Activated CD8-positive, alpha-beta memory T cell treated with anti-CD3 and anti-CD28 coated beads, Interleukin-2, amount 10 ng/mL, durations not matched to agents 7 days and 5 days (primary cell): ENCODE data around the gene CMC1. TPM values are rescaled to one million over a fixed set of nuclear protein-coding genes. Genes with fewer than 3 reads are reported as not detected.

Experiments
- total RNA-seq, 2 experiments: library from RNA; stranded (reverse); gene quantifications; one replicate each; pipeline ENCODE4 v1.2.3, GENCODE V29; 2021

Gene CMC1
- total RNA-seq, 2 experiments from 2014 or later: 22.5 to 23.7 TPM

Other genes starting within 250 kb of the CMC1 start
- gene ZCWPW2, start 107.1 kb downstream of the CMC1 start, total RNA-seq: under 1 TPM in 1 of 2 experiments, not detected in 1; 0.35 TPM
- gene AZI2, start 107.2 kb downstream of the CMC1 start, total RNA-seq: 10 to 100 TPM; 63.3 to 68.1 TPM